GM19438 (cell line): Measurements from ENCODE around the gene IFIT1.

ENCODE experiments used
- ATAC-seq: cut with Tn5 transposase; IDR thresholded peaks from one replicate; pipeline ENCODE4 v1.9.1; 2021; ENCODE audit warnings: low read depth; ENCODE audit not compliant: unreplicated experiment

IFIT1 gene, protein sequence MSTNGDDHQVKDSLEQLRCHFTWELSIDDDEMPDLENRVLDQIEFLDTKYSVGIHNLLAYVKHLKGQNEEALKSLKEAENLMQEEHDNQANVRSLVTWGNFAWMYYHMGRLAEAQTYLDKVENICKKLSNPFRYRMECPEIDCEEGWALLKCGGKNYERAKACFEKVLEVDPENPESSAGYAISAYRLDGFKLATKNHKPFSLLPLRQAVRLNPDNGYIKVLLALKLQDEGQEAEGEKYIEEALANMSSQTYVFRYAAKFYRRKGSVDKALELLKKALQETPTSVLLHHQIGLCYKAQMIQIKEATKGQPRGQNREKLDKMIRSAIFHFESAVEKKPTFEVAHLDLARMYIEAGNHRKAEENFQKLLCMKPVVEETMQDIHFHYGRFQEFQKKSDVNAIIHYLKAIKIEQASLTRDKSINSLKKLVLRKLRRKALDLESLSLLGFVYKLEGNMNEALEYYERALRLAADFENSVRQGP

DNA sequence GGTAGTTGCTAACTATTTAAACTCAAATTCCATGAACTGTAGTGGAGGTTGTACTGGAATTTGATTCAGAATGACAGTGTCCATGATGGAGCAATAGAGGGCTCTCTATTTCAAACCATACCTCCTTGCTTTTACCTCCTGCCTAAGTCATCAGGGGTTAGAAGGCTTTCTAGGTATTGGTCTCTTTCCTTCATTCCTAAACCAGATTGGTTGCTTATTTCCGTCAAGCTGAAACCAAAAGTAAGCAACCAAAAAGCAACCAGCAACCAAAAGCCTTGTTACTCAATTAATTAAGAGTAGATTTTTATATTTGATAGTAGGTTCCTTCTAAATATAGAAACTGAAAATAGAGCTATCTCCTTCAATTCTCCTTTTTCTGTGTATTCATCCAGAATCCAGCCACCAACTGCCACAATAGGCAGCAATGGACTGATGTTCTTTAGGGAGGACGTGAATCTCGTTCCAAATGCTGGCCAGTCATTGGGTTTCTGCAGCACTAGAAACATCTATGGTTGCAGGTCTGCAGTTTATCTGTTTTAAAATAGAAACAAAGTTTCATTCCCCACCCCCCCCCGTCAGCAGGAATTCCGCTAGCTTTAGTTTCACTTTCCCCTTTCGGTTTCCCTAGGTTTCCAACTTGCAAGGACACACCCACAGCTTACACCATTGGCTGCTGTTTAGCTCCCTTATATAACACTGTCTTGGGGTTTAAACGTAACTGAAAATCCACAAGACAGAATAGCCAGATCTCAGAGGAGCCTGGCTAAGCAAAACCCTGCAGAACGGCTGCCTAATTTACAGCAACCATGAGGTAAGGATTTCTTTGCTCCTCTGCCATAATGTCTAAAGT lies at the start of gene IFIT1:
TSS of gene IFIT1 (plus strand) at position 717 of the 850 bp plus-strand sequence. CDS start at position 807, 90 bp downstream.
- peak; percentile 75 for ATAC-seq

DNA sequence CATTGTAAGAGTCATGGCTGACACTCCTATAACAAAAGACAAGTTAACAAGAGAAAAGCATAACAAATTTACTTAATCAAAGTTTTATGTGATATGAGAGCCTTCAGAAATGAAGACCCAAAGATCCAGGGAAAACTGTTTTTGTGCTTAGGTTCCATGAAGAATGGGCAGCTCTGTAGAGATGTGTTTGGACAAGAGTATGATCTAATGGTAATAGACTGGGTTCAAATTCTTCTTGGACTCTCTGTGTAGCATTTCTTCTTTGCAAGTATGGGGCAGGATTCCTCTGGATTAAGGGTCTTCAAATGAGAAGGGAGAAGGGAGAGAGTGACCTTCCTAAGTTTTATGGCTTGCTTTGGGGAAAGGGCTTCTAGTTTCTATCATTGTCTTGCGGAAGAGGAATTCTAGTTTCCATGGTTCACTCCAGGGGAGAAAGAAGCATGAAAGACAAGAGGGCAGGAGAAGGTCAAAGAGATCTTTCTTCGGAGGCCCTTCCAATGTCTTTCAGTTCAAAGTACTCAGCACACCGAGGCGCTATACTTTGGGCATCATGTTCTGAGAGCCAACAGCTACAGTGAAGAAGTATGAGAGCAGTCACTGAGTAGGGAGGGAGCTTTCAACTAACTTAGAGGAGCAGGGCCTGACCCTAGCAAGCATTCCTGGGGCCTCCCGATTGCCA lies 49.2 kb upstream of the IFIT1 start:
- ATAC-seq, result no peak

DNA sequence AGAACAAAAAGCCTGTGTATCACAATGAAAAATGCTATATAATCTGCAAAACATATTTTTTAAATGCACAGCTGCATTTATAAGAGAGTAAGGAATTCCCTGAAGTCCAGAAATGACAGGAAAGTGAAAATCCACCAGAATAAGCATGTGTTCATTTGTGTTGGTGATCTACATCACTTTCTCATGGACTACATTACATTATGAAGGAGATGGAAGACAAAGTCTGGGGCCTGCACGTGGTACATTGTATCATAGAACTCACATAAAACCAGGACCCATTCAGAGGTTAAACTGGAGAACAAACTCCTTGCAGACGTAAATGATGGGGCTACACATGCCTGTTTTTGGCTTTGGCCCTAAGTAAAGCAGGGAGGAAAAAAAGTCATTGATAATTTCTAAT lies 48.3 kb upstream of the IFIT1 start:
- no peak for ATAC-seq

DNA sequence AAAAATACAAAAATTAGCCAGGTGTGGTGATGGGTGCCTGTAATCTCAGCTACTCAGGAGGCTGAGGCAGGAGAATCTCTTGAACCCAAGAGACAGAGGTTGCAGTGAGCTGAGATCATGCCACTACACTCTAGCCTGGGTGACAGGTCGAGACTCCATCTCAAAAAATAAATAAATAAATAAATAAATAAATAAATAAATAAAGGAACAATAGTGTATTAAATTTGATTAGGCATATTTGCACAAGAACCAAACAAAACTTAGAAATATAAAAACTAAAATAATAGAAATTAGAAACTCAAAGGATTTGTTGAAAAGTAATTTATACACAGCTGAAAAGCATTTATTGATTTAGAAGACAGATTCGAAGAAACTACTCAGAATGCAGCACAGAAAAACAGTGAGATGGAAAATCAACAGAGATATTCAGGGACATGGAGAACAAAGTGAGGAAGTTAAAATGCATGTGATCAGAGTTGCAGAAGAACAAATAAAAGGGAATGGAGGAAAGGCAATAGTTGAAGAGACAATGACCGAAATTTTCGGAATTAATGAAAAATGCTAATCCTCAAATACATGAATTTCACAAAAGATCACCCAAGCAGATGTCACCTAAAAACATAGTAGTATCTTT lies 46.9 kb upstream of the IFIT1 start:
- ATAC-seq, result no peak

DNA sequence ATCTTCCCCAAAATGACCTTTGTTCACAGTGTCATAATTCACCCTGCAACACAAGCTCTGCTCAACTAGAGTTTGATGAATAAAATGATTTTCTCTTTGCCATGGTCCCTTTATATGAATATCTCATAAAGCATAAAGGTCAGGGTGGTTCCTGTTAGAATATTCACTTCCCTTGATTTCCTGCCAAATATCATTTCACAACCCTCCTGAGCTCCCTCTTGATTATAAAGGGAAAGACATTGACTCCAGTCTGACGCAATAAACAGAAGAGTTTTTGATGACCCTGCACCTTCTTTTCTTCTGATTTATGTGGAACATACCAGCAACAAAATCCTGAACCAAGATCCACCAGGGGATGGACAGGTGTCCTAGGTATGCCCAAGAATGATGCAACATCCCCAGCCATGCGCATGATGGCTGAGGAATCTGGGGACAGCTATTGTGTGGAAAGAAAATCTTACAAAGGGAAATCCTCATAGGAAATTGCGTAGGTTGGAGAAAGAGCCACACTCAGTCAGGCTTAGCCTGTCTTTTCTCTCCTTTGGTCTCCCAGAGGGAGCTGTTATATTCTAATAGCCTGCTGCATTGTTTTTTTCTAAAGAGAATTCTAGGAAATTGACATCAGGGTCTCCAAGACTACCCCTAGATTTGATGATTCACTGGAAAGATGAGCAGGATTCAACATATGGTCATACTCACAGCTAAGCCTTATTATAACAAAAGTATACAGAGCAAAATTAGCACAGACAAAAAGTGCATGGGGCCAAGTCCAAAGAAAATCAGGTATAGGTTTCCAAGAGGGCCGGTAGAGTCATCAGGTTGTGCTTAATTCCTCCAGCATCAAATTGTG lies 45.8 kb upstream of the IFIT1 start:
- no peak for ATAC-seq

DNA sequence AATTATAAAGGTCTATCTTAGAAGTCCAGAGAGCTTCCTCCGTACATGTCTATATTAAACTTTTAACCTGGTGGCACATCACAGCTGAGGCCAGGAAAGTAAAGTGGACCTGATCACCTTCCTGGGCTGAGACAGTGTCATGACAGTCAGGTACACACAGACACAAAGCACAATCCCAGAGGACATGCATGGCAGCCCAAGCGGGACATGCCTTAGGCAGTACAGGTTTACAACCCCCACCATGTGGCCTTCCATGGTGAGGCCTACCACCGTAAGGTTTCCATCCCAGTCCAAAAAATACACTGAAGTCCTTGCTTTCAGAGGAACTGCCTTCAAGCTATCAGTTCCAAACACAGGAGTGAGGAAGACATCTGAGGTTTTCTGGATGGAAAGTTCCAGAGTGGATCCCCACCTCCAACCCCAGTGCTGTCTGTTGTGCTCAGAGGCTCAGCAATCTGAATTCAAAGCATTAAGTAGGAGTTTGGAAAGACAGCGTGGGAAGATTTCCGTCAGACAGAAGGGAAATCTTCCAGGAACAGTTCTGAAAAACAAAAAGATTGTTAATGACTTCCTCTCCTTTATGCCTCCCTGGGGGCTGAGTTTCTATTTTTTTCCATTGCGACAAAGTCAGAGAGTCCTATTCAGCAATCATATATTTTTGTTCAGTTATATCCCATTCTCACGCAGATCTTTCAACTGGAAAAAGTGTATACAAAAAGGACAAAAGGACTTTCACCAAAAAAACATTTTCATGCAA lies 44.5 kb upstream of the IFIT1 start:
- ATAC-seq, result no peak

DNA sequence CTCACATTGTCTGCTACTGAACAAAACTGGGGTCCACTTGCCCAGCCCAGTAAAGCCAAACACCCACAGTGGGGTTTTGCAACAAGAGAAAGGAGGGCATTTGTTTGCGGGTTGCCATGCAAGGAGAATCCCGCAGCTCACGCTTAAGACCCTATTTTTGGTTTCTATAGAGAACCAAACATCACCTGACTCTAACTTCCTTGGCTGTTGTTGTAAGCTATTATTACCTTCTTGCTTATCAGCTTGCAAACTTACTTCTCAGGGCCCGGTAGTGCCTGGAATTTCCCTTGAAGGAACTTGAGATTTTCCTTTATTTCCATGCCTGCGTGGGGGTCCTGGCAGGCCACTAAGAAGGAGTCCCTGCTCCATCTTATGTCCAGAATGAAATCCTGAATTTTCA lies 43.9 kb upstream of the IFIT1 start:
- no peak for ATAC-seq

DNA sequence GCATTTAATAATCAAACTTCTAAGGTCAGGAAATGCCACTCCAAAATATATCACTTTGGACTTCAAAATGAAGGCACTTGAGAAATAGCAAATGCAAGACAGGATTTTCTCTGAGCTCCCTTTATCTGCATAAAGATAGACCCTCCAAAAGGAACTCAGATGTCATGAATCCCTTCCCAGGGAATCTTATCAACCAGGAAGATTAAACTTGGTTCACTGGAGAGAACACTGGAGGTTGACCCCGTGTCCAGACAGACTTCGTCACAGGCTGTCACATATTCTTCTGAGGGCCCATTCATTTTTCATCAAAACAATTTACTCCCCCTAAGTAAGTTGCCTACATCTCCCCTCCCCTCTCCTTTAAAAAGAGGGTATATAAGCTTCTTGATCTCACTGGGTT lies 43.4 kb upstream of the IFIT1 start:
- no peak for ATAC-seq

DNA sequence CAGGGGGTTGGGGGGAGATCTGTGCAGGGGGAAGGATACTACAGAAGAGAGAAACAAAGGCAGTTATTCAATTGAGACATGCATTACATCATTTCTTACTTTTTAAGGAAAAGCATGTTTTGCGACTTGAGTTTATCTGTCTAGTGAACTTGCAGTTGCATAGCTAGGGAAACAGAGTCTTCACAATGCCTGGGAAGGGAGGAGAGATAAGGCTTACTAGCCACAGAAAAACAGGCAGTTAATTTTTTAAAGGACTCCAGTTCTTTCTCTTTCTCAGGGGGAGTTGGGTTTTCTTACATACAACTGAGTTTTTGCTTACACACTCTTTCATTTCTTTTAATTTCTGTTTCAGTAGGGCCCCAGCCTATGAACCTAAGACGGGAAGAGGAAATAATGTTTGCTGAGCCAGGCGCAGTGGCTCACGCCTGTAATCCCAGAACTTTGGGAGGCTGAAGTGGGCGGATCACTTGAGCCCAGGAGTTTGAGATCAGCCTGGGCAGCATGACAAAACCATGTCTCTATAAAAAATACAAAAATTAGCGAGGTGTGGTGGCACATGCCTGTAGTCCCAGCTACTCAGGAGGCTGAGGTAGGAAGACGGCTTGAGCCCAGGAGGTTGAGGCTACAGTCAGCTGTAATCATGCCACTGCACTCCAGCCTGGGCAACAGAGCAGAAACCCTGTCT lies 41.6 kb upstream of the IFIT1 start:
- ATAC-seq, result peak; percentile 38

DNA sequence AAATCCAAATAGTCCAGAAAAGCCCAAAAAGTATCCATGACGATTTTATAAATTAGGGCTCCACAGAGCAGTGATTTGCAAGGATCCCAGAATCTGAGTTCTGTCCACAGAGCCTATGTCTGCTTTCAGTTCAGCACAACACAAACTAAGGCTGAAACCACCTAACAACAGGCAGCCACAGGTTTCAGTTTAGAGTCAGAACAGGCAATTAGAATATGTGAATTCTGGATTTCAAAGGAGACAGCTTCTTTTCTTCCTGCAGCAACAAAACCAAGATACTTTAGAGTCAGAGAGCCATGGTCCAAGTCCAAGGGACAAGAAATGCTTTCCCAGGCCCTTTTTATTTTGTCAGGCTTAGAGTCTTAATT lies 41.0 kb upstream of the IFIT1 start:
- ATAC-seq, result peak; percentile 82

DNA sequence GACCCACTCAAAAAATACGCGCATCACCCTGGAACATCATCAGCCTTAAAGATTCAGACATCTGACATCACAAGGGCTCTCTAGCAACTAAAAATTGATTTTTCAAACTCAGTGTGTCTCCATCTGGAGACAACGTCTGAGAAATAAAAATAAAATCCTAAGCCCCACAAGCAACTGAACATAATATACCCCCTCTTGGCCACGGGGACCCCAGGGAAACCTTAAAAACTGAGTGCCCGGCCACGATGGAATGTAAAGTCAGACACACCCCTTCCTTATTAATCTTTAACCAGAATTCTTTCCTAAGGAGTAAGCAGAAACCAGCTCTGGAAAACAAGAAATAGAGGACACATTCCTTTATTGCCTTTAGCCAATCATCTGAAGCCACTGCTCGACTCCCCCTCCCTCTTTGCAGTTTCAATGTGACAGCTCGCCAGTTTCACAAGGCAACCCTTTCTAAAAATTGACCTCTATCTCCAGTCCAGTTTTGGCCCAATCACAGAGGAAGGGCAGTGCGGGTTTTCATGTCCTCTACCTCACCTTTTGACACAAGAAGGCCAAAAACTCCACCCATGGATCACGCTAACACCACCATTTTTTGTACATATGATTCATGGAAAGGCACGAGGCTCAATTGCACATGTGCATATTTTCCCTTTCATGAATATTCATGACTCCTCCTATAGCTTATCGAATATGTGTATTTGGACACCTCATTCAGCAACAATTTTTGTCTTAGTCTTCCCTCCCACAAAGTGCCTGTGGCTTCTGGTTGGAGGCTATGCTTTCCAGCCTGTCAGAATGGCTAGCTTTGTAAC lies 40.4 kb upstream of the IFIT1 start:
- ATAC-seq, result peak; percentile 46

DNA sequence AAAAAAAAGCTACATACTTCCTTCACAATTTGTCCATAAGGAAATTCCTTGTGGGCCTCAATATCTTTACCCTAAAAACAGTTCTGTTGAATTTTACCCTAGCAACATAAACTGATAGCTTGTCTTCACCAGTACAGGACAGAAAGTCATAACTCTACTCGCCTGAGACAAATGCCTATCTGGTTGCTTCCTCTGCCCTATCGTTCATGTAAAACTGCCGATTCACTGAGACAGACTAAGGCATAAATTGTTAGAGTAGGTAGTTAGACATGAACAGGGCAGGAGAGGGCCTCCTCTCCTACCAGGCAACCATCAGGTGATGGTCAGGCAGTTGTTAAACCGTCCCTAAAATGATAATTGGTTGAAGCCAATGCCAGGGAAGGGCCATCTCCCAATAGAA lies 39.6 kb upstream of the IFIT1 start:
- no peak for ATAC-seq

DNA sequence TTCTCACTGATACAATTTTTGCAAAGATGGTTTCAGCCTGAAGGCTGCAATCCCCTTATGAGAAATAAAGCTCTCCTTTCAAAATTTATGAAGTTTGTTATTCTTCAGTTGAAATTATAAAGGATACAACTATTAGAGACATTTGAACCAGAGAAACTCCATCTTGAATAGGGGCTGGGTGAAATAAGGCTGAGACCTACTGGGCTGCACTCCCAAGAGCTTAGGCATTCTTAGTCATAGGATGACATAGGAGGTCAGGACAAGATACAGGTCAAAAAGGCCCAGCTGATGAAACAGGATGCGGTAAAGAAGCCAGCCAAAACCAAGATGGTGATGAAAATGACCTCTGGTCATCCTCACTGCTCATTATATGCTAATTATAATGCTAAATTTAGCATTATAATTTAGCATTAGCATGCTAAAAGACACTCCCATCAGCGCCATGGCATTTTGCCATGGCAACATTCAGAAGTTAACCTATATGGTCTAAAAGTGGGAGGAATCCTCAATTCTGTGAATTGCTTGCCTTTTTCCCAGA lies 37.0 kb upstream of the IFIT1 start:
- no peak for ATAC-seq

DNA sequence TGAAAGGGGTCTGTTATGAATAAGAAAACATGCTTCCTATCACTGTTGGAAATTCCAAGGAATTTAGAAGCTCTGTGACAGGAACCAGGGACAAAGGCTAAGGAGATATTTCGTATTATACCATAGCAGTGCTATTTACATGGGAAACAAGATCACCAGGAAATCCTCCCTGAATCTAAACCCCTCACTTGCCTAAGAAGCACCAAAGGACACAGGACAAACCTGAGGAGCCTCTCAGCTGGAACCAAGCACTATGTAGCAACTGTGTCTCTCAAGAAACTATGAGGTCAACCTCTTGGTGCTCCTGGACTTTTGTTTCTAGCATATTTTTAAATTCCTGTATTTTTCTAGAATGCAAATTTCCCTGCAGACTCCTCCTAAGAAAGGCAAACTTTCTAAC lies 35.3 kb upstream of the IFIT1 start:
- no peak for ATAC-seq

DNA sequence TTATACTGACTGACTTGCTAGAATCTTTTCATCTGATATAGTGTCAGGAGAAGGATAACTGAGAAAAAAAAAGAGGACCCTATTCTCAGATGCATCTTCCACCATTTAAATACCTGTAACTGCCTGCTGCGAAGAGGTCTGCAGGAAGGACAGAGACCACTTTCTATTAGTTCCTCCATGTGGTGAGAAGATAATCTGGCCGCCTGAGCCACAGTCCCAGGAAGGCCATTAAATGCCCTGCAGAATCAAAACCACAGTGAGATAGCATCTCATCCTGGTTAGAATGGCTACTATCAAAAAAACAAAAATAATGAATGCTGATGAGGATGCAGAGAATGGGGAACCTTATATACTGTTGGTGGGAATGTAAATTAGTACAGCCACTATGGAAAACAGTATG lies 34.4 kb upstream of the IFIT1 start:
- ATAC-seq, result no peak

DNA sequence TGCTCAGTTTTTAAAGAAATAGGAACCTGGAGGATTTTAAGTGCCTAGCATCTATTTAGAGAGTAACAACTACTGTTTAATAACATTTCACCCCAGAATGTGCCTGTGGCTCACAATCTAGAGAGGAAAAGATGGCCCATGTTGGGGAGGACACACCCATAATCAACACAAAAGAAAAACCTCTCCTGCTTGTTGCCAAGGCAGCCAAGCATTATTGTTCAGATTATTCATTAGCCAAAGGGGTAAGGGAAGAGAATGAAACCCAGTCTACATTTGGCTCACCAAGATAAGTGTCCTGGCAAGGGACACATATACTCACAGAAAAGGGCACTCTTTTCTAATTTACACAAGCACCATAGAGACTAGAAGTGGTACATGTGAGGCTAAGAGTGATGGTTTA lies 32.3 kb upstream of the IFIT1 start:
- no peak for ATAC-seq

DNA sequence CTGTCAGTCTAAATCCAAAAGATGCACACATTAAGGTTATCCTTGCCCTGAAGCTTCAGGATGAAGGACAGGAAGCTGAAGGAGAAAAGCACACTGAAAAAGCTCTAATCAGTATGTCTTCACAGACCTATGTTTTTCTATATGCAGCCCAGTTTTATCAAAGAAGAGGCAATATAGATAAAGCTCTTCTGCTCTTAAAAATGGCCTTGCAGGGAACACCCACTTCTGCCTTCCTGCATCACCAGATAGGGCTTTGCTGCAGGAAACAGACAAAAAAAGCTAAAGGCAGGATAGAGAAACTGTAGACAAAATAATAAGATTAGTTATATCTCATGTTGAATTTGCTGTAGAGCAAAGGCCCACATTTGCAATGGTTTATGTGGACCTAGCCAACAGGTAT lies 29.5 kb upstream of the IFIT1 start:
- no peak for ATAC-seq
